Right lobe of liver (tissue), 4 donors: ENCODE data around the gene RASSF8.

Experiments
- POLR2A ChIP-seq: fragments of 450-650 bp; IDR thresholded peaks from one replicate; pipeline ENCODE4 v1.6.1; 2017; ENCODE audit warnings: antibody characterized with exemption, mild to moderate bottlenecking
- TF ChIP-seq, protein P1 (sequence below), 4 donors: fragments of 200-600 bp in 3 of 4; fragments of 450-650 bp in 1 of 4; IDR thresholded peaks; one replicate each; pipeline versions ENCODE4 v1.5.1 to v1.8.0; 2016 to 2022; ENCODE audit warnings: antibody characterized with exemption in 4 of 4, mild to moderate bottlenecking in 2 of 4
- donor health status: DM: no; HTN: no; CAD: no.
- donor health status: DM: no; HTN: no; CAD: no.
- donor health status: DM: no; HTN: yes; CAD: no.

- TF ChIP-seq, protein P1, sequence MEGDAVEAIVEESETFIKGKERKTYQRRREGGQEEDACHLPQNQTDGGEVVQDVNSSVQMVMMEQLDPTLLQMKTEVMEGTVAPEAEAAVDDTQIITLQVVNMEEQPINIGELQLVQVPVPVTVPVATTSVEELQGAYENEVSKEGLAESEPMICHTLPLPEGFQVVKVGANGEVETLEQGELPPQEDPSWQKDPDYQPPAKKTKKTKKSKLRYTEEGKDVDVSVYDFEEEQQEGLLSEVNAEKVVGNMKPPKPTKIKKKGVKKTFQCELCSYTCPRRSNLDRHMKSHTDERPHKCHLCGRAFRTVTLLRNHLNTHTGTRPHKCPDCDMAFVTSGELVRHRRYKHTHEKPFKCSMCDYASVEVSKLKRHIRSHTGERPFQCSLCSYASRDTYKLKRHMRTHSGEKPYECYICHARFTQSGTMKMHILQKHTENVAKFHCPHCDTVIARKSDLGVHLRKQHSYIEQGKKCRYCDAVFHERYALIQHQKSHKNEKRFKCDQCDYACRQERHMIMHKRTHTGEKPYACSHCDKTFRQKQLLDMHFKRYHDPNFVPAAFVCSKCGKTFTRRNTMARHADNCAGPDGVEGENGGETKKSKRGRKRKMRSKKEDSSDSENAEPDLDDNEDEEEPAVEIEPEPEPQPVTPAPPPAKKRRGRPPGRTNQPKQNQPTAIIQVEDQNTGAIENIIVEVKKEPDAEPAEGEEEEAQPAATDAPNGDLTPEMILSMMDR (IDR thresholded peaks at IDR 0.05): no peak
- no peak for TF ChIP-seq POLR2A
These were observed 23.9 kb downstream of the RASSF8 start for GRCh38 chr12:25982416-25982815.
